LNCaP clone FGC (cell line): ENCODE results near the gene TCEA3.

Experiments
- DNase-seq: peaks from one replicate; pipeline ENCODE4 v3.0.0-alpha.2; 2011; ENCODE audit warnings: low read depth
- H3K4me3 ChIP-seq: 2 replicates; pipeline ENCODE4 v1.5.1; 2011; ENCODE audit warnings: mild to moderate bottlenecking, low read depth, low read length, control low read depth
- CTCF ChIP-seq: IDR thresholded peaks from 2 replicates; pipeline ENCODE4 v1.5.1; 2012; ENCODE audit warnings: mild to moderate bottlenecking; ENCODE audit not compliant: control insufficient read depth, insufficient read depth; ENCODE audit errors: extremely low read depth

TCEA3 gene

GRCh38 chr1:23469372-23469982 lies 44.9 kb upstream of the TCEA3 start:
- no peak for TF ChIP-seq CTCF
- no peak overlapping the region for H3K4me3 ChIP-seq
- DNase-seq = no peak

- DNase-seq = no peak
- TF ChIP-seq CTCF = no peak
- no peak overlapping the region for H3K4me3 ChIP-seq
These were observed 42.0 kb upstream of the TCEA3 start for GRCh38 chr1:23466423-23466989.

- DNase-seq = no peak
- no peak for TF ChIP-seq CTCF
These were observed 38.7 kb upstream of the TCEA3 start for GRCh38 chr1:23463286-23463685.

GRCh38 chr1:23462766-23463165 lies 38.2 kb upstream of the TCEA3 start:
- H3K4me3 ChIP-seq = no peak overlapping the region
- DNase-seq = no peak
- TF ChIP-seq CTCF = no peak

More at GRCh38 chr1:23463286-23463685, 38.7 kb upstream of the TCEA3 start:
- no peak overlapping the region for H3K4me3 ChIP-seq

GRCh38 chr1:23461050-23461449 lies 36.5 kb upstream of the TCEA3 start:
- no peak for TF ChIP-seq CTCF
- no peak for DNase-seq
- H3K4me3 ChIP-seq = no peak overlapping the region

GRCh38 chr1:23460519-23460918 lies 36.0 kb upstream of the TCEA3 start:
- DNase-seq = no peak
- H3K4me3 ChIP-seq = no peak overlapping the region
- TF ChIP-seq CTCF = no peak

- no peak for TF ChIP-seq CTCF
- H3K4me3 ChIP-seq = no peak overlapping the region
- DNase-seq = no peak
These were observed 34.8 kb upstream of the TCEA3 start for GRCh38 chr1:23459338-23459757.
